PFSK-1 (cell line): ENCODE results near the gene RNF41.

ENCODE experiments used
- POLR2AphosphoS5 ChIP-seq: IDR thresholded peaks from 2 replicates; pipeline ENCODE4 v1.6.1; 2012; ENCODE audit warnings: low read depth, mild to moderate bottlenecking, control low read depth, low read length, moderate library complexity
- TAF1 ChIP-seq: IDR thresholded peaks from 2 replicates; pipeline ENCODE4 v1.6.1; 2012; ENCODE audit warnings: low read length, control low read depth, borderline replicate concordance; ENCODE audit not compliant: insufficient read depth
- TF ChIP-seq, protein P1 (sequence below), 2 experiments: IDR thresholded peaks; 2 replicates each; pipeline versions ENCODE4 v1.6.1 to v1.8.0; 2011 to 2012; ENCODE audit warnings: low read depth in 2 of 2, low read length in 2 of 2, control low read depth in 1 of 2, inconsistent platforms in 1 of 2, mild to moderate bottlenecking in 1 of 2, moderate library complexity in 1 of 2; ENCODE audit not compliant: insufficient read depth in 1 of 2

DNA sequence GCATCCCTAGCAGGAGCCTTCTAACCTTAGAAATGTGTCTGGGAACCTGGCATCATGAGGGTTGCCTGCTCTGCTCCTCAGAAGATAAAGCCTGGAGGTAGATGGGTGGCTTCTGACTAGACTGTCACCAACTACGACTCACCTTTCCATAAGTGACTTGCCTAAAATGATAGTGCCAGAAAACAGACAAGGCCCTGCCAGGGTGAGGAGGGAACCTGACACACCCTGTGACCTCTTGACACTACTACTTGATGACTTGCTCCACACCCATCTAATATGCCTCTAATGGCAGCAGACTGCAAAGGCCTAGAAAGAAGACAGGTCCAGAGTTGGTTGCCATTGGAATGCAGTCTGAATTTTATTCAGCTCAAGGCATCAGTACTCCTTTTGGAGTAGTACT lies 9.4 kb downstream of the RNF41 start:
- TF ChIP-seq, protein P1, sequence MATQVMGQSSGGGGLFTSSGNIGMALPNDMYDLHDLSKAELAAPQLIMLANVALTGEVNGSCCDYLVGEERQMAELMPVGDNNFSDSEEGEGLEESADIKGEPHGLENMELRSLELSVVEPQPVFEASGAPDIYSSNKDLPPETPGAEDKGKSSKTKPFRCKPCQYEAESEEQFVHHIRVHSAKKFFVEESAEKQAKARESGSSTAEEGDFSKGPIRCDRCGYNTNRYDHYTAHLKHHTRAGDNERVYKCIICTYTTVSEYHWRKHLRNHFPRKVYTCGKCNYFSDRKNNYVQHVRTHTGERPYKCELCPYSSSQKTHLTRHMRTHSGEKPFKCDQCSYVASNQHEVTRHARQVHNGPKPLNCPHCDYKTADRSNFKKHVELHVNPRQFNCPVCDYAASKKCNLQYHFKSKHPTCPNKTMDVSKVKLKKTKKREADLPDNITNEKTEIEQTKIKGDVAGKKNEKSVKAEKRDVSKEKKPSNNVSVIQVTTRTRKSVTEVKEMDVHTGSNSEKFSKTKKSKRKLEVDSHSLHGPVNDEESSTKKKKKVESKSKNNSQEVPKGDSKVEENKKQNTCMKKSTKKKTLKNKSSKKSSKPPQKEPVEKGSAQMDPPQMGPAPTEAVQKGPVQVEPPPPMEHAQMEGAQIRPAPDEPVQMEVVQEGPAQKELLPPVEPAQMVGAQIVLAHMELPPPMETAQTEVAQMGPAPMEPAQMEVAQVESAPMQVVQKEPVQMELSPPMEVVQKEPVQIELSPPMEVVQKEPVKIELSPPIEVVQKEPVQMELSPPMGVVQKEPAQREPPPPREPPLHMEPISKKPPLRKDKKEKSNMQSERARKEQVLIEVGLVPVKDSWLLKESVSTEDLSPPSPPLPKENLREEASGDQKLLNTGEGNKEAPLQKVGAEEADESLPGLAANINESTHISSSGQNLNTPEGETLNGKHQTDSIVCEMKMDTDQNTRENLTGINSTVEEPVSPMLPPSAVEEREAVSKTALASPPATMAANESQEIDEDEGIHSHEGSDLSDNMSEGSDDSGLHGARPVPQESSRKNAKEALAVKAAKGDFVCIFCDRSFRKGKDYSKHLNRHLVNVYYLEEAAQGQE (IDR thresholded peaks at IDR 0.05; ENCODE audit: insufficient read depth in 1 of 2, low read depth in 2 of 2, low read length in 2 of 2), result no peak
- no peak for TF ChIP-seq POLR2AphosphoS5
- no peak for TF ChIP-seq TAF1
